Ovary (tissue), 3 donors: ENCODE data around the gene POTEH.
"Not testable (repeated sequence)": the region's sequence is repeated elsewhere in the genome, so short reads cannot be mapped to it uniquely, and the experiment has no call there.

Experiments
- CTCF ChIP-seq, 3 donors: fragments of 450-650 bp in 2 of 3; fragments of 200-600 bp in 1 of 3; IDR thresholded peaks; one replicate each; pipeline versions ENCODE4 v1.5.1 to v1.8.0; 2016 to 2022; ENCODE audit warnings: antibody characterized with exemption in 3 of 3, mild to moderate bottlenecking in 1 of 3
- EP300 ChIP-seq: sonication (generic); formaldehyde crosslinking; IDR thresholded peaks from one replicate; pipeline ENCODE4 v1.6.1; 2017; ENCODE audit warnings: antibody characterized with exemption
- POLR2A ChIP-seq: fragments of 450-650 bp; IDR thresholded peaks from one replicate; pipeline ENCODE4 v1.6.1; 2017; ENCODE audit warnings: antibody characterized with exemption, mild to moderate bottlenecking, moderate library complexity
- donor health status: DM: no; HTN: no; CAD: no.

GRCh38 chr22:15669430-15669829 is 20.4 kb upstream of the POTEH start:
- TF ChIP-seq POLR2A; CTCF (IDR thresholded peaks at IDR 0.05); EP300: not testable (repeated sequence)
